HTERT RPE-1 (cell line): ENCODE measurements around the gene CAPNS1.

Source experiments
- in situ Hi-C: fragments of 300-500 bp; cut with MboI; formaldehyde crosslinking; loops from 4 replicates; pipeline ENCODE4 v1.14.3; 2020; ENCODE audit warnings: low sequenced_read_pairs

CAPNS1 gene

DNA sequence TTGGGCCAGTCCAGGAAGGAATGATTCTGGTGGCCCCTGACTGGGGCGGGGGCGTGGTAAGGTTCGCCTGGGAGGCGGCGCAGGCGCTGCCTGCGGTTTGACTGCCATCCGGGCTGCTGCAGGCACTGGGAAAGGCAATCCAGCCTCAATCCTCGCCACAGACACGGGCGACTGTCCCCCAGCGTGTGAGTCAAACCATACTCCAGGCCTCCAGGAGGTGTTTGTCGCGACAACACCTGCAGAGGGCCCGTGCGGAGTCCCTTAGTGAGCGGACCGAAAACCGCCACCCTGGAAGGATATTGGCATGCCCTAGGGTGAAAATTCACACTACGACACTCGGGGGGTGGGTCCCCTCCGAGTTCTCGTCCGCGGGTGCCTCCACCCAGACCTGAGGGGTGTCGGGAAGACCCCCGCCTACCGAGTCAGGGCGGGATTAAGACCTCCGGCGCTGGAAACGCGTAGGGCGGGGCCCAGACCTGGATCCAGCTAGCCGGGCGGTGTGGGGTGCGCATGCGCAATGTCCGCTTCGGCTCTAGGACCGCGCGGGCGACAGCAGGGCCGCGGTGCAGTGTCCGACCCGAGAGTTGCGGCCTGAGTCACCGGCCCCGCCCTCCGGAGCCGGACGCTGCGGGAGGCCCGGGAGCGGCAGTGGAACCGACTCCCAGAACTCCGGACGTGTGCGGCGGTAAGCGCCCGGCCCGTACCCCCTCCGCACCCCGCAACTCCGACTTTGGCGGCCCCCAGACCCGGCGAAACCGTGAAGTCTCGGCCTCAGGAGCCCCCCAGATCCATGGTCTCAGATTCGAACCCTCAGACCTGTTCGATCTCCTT, at the start of gene CAPNS1:
Gene CAPNS1 (plus strand): TSS at position 594 of the 831 bp plus-strand sequence. CDS start 946 bp downstream, outside the sequence.
- in situ Hi-C loops: no loop called here

DNA sequence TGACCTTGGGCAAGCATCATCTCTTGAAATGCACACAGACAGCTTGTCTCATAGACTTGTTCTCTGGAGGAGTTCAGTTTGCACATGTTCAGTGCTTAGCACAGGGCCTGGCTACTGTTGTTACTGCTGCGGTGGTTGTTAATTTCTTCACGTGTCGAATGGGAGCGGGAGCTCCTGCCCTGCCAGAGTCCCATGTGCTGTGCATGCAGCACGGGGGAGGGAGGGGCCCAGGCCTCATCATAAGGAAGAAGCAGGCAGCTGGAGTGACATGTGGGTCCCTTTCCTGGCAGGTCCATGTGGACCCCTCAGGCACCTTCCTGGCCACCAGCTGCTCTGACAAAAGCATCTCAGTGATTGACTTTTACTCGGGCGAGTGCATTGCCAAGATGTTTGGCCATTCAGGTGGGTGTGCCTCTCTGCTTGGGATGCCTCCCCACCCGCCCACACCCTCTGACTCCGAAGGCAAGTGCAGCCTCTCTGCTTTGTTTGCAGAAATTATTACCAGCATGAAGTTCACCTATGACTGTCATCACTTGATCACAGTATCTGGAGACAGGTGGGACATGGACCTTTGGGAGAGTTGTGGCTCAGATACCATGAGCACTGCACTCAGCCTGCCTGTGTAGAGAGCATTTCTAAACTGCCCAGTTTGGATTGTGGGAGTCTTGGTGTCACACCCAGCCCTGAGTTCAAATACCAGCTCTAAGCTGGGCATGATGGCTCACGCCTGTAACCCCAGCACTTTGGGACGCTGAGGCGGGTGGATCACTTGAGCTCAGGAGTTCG, 48.8 kb upstream of the CAPNS1 start:
- in situ Hi-C loops: no loop called here

DNA sequence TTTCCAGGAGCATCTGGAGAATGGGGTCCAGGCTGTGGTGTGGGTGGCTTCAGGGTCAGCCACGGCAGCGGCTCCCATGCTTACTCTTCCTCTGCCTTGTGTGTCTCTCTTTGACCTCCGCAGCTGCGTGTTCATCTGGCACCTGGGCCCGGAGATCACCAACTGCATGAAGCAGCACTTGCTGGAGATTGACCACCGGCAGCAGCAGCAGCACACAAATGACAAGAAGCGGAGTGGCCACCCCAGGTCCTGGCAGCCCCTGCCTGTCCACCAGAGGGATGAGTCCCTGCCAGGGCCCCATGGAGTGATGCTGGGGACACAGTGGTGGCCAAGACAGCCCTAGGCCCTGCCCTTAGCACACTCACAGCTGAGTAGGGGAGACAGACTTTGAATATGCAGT, 47.3 kb upstream of the CAPNS1 start:
- in situ Hi-C loops: no loop called here

GRCh38 chr19:36093146-36093662, 46.7 kb upstream of the CAPNS1 start:
- in situ Hi-C loops: no loop called here

- in situ Hi-C loops: no loop called here
Observed at GRCh38 chr19:36093687-36094086, 46.2 kb upstream of the CAPNS1 start.

DNA sequence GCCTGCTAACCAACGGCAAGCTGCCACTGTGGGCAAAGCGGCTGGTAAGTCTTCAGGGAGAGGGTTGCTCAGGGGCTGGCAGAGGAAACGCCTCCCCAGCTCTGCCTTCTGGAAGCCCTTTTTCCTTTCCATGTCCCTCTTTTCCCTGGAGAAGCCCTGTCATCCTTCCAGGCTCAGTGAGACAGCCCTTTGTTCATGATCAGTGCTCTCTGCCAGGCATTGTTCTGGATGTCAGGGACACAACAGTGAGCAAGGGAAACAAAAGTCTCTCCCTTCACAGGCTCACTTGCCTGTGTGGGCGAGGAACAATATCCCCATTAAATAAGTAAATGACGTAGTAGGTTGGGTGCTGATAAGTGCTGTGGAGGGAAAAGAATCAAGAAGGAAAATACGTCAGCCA, 42.8 kb upstream of the CAPNS1 start:
- in situ Hi-C loops: no loop called here

DNA sequence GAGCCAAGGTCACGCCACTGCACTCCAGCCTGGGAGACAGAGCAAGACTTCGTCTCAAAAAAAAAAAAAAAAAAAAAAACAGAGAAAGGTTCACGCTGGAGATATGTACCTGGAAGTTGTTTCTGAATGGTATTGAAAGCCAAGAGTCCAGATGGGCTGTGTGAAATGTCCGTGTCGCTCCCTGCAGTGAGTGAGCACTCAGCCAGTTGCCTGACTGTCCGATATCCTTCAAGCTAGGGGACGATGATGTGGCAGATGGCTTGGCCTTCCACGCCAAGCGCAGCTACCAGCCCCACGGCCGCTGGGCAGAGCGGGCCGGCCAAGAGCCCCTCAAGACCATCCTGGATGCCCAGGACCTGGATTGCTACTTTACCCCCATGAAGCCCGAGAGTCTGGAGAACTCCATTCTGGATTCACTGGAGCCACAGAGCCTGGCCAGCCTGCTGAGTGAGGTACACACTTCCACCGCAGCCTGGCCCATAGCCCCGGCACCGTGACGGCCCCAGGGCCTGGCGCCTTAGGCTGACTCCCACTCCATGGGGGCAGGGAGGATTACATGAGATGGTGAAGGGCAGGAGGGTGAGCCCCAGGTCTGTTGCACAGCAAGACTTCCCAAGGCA, 40.6 kb upstream of the CAPNS1 start:
- in situ Hi-C loops: no loop called here

DNA sequence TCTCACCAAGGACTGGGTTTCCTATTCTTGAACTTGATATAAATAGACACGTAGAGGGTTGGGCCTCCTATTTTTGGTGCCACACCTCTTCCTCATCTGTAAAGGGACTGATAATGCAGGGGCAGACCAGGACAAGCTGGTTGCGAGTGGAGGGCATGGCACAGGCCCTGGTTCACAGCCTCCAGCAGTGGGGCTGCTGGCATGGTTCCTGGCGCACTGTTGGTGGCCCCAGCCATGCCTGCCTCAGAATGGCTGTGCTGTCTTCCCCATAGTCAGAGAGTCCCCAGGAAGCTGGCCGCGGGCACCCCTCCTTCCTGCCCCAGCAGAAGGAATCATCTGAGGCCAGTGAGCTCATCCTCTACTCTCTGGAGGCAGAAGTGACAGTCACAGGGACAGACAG, 39.4 kb upstream of the CAPNS1 start:
- in situ Hi-C loops: no loop called here

DNA sequence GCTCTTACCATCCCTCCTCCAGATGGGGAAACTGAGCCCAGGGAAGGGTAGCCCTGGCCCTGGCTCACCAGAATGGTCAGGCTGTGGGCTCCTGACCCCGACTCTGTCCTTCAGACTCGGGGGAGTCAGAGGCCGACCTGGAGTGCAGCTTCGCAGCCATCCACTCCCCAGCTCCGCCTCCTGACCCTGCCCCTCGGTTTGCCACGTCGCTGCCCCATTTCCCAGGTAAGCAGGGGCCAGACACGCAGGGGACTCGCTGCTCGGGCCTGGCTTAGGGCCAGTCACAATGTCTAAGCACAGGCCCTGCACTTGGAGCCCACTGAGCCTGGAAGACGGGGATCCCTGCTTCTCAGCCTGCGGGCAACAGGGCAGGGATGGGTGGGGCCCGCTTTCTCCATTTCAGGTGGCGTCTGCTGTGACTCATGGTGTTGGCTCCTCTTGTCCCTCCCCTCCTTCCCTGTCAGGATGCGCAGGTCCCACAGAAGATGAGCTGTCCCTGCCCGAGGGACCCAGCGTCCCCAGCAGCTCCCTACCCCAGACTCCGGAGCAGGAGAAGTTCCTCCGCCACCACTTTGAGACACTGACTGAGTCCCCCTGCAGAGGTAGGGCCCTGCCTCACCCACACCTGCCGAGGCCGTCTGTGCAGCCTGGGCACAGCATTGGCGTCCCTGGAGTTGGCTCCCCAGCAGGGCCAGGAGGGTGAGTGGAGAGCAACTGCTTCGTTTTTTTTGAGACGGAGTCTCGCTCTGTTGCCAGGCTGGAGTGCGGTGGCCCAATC, 38.1 kb upstream of the CAPNS1 start:
- in situ Hi-C loops: no loop called here

DNA sequence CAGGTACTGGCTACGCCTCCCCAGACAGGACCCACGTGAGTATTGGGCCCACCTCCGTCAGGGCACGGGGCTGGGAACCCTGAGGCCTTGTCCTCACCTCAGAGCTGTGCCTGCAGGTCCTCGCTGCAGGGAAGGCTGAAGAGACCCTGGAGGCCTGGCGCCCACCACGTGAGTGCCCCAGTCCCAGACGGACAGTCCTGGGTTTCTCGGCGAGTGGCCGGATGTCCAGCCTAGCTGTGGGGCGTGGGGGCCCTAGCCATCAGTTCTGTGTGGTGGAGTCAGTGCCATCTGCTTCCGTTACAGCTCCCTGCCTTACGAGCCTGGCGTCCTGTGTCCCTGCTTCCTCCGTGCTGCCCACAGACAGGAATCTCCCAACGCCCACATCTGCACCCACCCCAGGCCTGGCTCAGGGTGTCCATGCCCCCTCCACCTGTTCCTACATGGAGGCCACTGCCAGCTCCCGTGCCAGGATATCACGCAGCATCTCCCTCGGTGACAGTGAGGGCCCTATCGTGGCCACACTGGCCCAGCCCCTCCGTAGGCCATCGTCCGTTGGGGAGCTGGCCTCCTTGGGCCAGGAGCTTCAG, 36.7 kb upstream of the CAPNS1 start:
- in situ Hi-C loops: no loop called here

DNA sequence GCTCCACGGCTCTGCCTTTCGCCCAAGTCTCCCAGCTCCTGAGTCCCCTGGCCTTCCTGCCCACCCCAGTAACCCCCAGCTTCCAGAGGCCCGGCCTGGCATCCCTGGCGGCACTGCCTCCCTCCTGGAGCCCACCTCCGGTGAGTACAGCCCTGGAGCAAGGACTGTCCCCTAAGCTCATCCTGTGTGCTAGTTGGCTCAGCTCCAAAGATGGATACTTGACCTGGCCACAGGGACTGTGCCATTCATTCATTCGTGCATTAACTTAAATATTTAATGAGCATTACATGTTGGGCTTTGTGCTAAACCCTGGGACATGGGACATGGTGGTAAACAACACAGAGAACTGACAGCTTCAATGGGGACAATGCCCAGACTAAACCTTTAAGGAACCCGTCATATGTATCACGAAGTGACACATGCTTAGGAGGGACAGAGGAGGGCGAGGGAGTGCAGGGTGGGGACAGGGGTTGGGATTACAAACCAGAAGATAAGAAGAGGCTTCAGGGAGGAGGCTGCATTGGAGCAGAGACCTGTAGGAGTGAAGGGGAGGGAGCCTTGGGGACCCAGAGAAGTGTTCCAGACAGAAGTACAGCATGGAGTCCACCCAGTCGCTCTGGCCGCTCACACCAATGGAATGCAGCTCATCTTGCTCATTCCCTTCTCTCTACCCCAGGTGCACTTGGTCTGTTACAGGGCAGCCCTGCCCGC, 35.9 kb upstream of the CAPNS1 start:
- in situ Hi-C loops: no loop called here

DNA sequence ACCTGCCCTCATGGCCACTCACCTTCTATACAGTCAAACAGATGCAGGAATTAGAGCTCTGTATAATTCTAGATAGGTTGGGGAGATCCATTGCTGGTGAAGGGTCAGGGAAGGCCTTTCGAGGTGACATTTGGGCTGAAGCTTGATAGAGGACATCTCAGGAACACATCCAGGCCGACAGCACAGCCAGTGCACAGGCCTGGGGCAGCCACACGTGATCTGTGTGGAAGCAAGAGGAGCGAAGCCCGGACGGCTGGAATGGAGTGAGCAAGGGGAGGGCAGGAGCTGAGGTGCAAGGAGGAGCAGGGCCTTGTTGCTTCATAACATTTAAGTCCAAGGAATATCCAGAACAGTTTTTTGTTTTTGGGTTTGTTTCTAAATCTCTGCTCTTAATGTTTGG, 33.4 kb upstream of the CAPNS1 start:
- in situ Hi-C loops: no loop called here

DNA sequence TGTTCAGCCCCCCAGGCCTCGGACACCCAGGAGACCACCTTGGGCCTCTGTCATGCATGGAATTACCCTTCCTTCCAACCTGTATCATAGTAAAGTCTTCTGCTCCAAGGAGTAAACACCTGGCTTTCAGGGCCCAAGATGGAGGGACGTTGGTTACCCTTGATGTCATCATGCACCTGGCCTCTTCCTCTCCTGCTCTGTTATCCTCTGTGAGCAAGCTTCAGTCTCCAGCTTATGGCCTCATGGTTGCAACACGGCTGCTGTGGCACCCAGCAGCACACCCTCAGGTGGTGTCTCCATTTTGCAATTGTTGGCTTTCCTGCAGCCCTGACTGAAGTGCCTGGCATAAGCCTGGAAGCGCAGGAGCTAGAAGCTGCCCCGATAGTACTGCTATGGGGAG, 32.9 kb upstream of the CAPNS1 start:
- in situ Hi-C loops: no loop called here

DNA sequence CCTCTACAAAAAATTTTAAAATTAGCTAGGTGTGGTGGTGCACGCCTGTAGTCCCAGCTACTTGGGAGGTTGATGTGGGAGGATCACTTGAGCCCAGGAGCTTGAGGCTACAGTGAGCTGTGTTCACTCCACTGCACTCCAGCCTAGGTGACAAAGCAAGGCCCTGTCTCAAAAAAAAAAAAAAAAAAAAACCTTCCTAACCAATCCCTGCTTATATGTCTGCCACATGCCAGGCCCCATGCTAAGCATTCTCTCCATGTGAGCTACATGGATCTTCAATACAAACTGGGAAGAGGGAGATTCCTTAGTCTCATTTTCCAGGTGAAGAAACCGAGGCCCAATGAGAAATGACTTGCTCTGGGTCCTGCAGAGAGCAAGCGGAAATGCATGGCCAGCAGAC, 31.2 kb upstream of the CAPNS1 start:
- in situ Hi-C loops: no loop called here

GRCh38 chr19:36110487-36111199, 29.2 kb upstream of the CAPNS1 start, which contains the start of gene OVOL3:
TSS of gene OVOL3 (plus strand) at chr19:36111143. CDS start at chr19:36111203, 60 bp downstream.
- in situ Hi-C loops: no loop called here

- in situ Hi-C loops: no loop called here
Observed at GRCh38 chr19:36111200-36111539, 28.7 kb upstream of the CAPNS1 start.

GRCh38 chr19:36112678-36113077, 27.2 kb upstream of the CAPNS1 start:
- in situ Hi-C loops: no loop called here

- in situ Hi-C loops: no loop called here
Observed at GRCh38 chr19:36113425-36113824, 26.4 kb upstream of the CAPNS1 start.
